ENCODE results near the gene SFN.
A peak's percentile ranks its signal among the peaks of the same experiment; 100 is the strongest.
"Not testable (repeated sequence)": the region's sequence is repeated elsewhere in the genome, so short reads cannot be mapped to it uniquely, and the experiment has no call there.

SFN gene

DNA sequence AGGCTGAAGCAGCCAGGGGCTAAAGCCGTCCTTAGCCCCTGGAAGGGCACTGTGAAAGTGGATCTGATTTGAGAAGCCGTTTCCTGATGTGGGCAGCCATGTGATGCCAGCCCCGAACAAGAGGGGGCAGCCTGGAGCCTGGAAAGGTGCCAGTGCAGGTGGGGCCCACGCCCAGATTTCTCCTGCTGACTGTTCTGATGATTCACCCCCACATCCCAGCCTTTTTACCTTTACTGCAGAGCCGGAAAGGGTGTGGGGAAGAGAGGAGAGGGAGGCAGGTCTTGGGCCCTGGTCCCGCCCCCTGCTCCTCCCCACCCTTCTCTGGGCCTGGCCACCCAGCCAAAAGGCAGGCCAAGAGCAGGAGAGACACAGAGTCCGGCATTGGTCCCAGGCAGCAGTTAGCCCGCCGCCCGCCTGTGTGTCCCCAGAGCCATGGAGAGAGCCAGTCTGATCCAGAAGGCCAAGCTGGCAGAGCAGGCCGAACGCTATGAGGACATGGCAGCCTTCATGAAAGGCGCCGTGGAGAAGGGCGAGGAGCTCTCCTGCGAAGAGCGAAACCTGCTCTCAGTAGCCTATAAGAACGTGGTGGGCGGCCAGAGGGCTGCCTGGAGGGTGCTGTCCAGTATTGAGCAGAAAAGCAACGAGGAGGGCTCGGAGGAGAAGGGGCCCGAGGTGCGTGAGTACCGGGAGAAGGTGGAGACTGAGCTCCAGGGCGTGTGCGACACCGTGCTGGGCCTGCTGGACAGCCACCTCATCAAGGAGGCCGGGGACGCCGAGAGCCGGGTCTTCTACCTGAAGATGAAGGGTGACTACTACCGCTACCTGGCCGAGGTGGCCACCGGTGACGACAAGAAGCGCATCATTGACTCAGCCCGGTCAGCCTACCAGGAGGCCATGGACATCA lies at the start of gene SFN:
SFN (plus strand) TSS at position 369 of the 904 bp plus-strand sequence; CDS start at position 433, 64 bp downstream.
- peak; percentile 92 for DNase-seq (ENCODE audit: low spot score)

DNA sequence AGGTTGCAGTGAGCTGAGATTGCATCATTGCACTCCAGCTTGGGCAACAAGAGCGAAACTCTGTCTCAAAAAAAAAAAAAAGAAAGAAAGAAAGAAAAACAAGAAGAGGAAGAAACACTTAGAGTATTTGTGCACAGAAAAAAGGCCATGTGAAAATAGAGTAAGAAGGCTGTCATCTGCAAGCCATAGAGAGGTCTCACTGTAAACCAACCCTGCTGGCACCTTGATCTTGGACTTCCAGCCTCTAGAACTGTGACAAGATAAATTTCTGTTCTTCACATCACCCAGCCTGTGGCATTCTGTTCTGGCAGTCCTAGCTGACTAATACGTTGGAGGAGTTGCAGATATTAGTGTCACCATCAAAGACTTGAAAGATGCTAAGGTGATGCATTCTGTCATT lies 48.6 kb upstream of the SFN start:
- no peak for DNase-seq (ENCODE audit: low spot score)

DNA sequence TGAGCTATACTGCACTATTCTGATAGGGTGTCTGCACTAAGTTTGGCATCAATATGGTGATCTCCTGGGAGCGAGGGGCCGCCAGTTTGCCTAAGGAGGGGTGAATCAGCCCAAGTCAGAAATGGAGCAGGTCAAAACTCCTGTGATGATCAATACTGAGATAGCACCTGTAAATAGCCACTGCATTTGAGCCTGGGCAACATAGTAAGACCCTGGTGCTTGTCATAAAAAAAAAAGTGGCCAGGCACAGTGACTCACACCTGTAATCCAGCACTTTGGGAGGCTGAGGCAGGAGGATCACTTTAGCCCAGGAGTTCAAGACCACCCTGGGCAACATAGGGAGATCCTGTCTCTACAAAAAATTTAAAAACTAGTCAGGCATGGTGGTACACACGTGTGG lies 48.1 kb upstream of the SFN start:
- no peak for DNase-seq (ENCODE audit: low spot score)

DNA sequence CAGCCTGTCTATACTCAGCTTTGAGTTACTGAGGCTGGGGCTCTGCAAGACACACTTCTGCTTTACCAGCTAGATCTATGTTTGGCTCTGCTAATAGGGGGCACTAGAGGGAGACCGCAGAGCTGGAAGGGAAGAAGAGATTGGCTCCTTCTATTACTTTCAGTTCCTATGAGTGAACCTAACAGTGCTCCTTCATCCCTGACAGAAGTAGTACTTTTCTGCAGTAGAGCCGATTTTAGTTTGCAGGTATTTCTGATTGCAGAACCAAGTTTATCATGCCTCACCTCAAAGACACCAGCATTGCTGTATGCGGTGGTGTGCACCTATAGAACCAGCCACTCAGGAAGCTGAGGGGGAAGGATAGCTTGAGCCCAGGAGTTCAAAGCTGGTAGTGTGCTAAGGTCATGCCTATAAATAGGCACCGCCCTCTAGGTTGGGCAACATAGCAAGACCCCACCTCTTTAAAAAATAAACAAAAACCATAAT lies 42.1 kb upstream of the SFN start:
- DNase-seq (ENCODE audit: low spot score) = no peak

DNA sequence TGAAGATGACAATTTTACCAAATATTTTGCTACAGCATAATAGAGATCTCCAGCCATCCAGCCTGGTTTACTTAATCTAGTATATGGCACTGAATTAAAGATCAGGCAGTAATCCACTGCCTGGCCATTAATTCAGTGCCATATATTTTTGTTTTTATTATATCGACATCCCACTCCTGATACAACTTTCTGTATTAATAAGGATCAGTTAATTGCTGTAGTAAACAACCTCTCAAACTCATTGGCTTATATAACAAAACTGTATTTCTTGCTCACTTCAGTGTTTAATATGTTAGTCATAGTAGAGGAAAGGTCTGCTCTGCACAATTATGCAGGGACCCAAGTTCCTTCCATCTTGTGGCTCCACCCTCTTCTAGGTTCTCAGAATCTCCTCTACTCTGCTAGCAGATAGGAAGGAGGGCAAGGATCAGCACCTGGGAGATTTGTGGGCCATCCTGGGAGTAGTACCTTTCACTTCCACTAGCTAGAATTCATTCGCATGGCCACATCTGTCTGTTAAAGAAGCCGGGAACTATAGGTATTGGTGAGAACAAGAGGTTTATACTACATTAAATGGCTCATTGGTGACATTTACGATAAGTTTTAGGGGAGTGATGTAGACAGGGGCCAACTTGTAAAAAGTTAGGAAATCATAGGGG lies 40.1 kb upstream of the SFN start:
- DNase-seq (ENCODE audit: low spot score) = no peak

DNA sequence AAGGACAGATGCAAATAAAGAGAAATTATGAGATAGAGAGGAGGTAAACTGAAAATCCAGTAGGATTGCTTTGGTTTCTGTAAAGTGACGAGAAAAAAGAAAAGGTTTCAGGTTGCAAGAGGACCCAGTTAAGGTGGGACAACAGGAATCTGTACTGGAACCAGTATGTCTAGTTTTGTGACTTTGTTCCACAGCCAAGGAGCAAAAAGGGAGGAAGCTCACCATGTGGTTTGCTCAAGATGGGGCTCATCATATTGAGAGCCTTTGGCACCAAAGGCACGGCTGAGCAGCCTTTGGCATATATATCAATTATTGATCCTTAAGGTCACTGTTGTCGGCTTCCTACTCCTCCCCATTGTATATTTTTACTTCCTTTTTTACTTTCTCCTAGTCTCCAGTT lies 38.2 kb upstream of the SFN start:
- no peak for DNase-seq (ENCODE audit: low spot score)

DNA sequence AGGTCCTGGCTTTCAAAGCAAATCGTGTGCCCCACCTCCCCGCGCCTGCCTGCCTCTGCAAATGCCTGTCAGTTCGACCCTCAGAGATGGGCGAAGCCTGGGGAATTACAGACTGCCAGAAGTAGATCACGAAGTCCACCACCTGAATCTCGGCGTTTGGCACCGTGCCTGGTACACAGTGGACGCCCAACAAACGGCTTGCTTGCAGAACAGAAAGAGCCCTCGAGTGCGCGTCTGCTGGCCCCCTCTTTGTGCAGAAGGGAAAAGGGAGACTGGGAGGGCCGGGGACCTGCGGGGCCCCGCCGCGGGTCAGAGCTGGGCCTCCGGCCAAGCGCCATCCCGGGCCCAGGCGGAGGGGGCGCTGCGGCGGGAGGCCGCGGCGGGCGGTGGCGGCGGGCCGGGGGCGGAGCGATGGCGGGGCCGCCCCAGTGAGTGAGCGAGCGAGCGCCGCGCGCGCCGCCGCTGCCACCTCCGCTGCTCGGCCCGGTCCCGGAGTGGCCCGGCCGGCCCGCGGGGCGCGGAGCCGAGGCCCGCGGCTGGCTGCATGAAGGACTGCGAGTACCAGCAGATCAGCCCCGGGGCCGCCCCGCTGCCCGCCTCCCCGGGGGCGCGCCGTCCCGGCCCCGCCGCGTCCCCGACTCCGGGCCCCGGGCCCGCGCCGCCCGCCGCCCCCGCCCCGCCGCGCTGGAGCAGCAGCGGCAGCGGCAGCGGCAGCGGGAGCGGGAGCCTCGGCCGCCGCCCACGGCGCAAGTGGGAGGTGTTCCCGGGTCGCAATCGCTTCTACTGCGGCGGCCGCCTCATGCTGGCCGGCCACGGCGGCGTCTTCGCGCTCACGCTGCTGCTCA lies 36.5 kb upstream of the SFN start, which contains the start of gene ZDHHC18:
ZDHHC18 (plus strand) TSS at position 428 of the 845 bp plus-strand sequence; CDS start at position 545, 117 bp downstream.
- DNase-seq (ENCODE audit: low spot score) = peak; percentile 63

DNA sequence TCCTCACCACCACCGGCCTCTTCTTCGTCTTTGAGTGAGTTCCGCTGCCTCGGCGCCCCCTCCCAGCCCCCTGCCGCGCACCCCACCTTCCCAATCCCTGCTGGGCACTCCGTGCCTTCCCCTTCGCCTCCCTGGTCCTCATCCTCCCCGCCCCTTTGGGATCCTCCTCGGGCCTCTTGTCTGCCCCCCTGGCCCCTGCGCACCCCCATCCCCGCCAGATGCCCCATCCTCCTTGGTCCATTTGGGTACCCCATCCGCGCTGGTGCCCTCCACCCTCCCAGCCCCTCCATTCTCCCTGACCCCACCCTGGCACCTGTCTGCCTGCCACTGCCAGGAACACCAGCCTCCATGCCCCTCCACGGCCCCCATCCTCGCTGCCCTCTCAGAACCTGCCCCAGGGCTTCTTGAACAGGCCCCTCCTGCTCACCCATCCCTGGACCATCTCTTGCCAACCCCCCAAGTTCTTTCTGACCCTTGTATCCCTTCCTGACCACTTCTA lies 35.8 kb upstream of the SFN start:
- DNase-seq (ENCODE audit: low spot score) = no peak

DNA sequence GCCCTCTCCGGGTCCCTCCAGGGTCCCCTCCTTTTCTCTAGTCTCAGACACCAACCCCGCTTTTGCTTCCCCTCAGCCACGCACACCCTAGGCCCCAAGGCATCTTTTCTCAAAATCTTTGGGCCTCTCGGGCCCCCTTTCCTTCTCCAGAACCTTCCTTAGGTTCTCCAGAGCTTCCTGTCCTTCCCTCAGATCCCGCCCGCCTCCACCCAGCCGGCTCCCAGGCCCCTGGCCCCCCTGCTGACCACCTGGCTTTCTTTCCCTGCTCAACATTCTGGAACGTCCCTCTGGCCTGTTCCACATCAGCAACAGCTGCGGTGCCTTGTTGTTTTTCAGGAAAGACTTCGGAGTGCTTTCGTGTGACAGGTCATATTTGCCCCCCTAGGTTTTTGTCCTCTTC lies 35.3 kb upstream of the SFN start:
- no peak for DNase-seq (ENCODE audit: low spot score)

DNA sequence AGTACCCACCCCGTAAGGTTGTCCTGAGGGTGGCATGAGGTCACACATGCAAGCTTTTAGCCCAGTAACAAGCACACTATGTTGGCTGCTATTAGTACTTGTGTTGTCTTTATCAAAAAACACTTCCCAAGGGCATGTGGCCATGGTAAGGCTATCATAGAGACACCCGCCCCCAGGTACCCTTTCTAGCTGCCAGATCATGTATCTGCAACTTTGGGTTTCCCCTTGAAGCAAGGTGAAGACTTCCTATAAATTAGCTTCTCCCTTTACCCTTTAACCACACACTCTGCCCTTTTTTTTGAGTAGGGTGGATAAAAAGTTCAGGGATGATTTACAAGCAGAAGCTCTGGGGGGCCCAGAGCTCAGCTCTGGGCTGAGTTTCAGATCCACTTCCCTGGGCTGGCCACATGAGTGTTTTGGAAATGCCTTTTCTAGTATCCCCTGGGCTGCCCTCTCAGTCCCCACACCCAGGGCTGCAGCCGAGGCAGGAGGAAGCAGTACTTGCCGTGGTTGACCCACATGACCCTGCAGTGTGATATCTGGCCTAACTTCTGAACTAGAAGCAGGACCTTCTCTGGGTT lies 34.4 kb upstream of the SFN start:
- no peak for DNase-seq (ENCODE audit: low spot score)

DNA sequence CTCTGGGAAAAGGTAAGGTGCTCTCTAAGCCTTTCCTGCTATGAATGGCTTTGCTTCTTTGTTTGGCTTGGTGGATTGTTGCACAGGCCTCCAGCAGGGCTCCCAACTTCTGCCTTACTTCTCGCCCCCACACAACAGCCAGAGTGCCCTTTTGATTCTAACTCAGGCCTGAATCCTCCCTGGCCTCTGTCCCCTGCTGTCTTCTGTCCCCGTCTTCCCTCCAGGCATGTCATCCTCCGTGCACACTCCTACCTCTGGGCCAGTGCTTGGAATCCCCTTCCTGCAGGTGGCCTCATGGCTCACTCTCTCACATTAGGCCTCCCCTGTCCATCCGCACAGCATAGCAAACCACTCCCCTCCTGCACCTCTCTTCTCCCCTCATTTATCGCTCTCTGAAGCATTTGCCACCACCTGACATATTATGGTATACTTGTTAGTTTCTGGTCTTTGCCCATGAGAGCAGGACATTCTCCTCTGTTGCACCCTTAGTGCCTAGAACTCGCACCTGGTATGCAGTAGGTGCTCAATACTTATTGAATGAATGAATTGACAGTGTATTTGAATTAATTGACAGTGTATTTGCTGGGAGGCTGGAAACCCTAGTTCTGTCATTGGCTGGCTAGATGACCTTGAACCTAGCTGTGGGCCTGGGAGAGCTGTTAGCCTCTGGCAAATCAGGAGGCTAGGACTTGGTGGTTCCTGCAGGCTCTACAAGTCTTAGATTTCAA lies 33.6 kb upstream of the SFN start:
- DNase-seq (ENCODE audit: low spot score) = no peak

DNA sequence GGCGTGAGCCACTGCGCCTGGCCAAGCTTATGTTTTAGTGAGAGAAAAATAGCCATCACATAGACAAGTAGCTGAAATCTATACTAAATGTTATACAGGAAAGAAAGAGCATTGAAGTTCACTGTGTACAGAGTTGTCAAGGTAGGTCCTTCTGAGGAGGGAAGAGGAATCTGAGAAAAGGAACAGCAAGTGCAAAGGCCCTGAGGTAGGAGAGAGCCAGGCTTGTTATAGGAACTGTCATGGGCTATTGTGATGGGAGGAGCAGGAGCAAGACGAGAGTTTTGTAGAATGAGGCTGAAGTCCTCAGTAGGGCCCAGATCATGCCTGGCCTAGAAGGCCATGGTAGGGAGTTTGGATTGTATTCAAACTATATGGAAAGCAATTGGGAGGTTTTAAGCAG lies 31.9 kb upstream of the SFN start:
- DNase-seq (ENCODE audit: low spot score) = no peak

DNA sequence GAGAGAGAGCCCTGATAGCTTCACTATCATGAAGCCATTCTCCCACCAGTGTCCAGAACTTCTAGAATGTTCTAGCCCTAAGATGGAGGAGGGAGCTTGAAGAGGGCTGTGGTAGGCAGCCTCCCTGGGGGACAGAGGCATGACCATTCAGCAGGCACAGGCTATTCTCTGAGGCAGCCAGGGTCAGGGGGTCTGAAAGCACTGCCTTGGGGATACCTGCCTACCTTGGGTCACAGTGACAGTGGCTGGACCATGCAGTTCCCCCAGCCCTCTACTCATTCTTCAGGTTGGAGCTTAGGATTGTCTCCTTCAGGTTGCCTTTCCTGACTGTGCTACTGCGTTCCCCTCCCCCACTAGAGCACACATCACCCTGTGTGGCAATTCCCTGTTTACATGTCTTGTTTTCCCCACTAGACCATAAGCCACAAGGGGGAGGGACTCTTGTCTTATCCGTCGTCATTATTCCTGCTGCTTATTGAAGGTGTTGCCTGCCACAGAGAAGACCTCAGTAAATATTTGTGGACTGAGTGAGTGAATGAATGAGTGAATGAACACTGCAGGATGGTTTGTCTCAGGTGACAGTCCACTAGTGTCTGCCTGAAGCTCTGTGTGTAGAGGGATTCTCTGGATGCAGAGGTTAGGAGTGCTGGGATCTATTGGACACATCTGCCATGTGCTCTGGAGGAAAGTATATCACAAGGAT lies 31.3 kb upstream of the SFN start:
- no peak for DNase-seq (ENCODE audit: low spot score)

DNA sequence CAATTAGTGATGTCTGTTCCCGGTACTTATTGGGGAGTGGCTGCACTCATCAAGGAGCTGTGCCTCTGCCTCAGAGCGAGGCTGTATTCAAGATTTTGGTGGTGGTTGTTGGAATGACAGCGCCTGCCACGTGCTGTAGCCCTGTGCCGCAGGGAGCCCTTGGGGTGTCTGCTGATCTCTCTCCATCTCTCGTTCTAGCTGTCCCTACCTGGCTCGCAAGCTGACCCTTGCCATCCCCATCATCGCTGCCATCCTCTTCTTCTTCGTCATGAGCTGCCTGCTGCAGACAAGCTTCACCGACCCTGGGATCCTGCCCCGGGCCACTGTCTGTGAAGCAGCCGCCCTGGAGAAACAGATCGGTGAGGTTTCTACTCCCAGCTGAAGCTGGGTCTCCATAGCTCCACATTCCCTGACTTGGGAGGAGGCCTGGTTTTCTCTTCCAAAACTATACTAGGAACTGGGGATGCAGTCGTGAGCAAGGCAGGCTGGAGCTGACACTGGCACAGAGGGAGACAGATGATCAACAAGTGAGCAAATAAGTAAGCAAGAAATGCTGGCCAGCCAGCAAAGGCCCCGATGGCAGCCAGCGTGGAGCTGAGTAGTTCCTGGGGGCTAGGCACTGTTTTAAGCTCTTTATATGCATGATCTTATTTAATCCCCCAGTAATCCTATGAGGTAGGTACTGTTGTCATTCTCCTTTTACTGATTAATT lies 30.5 kb upstream of the SFN start:
- DNase-seq (ENCODE audit: low spot score) = no peak

DNA sequence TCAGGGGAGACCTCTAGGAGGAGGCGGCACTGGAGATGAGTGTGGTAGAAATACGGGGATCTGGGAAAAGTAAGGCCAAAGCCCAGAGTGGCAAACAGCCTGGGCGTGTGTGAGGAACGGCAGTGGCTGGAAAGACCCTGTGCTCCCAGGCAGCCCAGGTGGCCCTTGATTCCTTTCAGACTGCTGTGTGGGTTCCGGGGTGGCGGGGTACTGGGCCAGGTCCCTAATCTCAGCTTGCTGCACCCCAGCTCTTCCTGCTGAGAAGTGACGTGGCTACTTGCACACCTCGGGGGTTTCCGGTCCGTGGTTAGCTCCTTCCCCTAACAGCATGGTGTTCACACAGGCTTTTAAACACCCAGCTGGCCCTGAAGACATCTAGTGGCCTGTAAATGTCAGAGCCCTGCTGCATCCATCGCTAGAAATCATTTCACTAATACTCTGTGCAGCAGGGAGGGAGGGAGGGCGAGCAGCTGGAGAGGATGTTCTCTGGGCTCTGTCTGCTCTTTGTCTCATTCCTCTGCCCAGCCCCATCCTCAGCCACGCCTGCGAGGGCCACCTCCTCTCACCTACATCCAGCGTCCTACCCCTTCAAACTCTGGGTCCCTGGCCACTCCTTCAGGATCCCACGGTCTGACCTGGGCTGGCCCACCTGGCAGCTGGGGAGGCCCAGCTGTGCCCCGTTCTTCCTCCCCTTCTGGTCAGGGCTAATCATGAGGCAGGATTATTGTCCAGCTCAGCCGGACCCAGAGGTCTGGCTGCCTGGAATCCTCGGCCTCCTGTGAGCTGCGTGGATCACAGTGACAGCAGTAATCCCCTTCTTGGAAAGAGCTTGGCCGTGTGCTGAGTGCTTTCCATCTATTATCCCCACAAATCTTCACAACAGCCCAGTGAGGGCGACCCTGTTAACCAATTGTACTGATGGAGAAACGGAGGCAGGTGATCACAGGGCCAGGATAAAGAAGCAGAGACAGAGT lies 29.2 kb upstream of the SFN start:
- DNase-seq (ENCODE audit: low spot score) = no peak

DNA sequence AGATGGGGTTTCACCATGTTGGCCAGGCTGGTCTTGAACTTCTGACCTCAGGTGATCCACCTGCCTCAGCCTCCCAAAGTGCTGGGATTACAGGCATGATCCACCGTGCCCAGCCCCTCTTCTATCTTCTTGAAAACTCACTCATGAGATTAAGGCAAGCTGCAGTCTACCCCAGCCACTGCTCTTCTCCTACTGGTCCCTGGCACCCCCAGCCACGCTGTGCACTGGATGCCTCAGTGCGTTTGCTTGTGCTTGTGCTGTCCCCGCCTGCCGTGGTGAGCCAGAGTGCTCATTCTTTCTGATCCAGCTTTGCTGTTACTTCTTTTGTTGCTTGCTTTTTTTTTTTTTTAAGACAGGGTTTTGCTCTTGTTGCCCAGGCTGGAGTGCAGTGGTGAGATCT lies 25.3 kb upstream of the SFN start:
- not testable (repeated sequence) for DNase-seq (ENCODE audit: low spot score)

DNA sequence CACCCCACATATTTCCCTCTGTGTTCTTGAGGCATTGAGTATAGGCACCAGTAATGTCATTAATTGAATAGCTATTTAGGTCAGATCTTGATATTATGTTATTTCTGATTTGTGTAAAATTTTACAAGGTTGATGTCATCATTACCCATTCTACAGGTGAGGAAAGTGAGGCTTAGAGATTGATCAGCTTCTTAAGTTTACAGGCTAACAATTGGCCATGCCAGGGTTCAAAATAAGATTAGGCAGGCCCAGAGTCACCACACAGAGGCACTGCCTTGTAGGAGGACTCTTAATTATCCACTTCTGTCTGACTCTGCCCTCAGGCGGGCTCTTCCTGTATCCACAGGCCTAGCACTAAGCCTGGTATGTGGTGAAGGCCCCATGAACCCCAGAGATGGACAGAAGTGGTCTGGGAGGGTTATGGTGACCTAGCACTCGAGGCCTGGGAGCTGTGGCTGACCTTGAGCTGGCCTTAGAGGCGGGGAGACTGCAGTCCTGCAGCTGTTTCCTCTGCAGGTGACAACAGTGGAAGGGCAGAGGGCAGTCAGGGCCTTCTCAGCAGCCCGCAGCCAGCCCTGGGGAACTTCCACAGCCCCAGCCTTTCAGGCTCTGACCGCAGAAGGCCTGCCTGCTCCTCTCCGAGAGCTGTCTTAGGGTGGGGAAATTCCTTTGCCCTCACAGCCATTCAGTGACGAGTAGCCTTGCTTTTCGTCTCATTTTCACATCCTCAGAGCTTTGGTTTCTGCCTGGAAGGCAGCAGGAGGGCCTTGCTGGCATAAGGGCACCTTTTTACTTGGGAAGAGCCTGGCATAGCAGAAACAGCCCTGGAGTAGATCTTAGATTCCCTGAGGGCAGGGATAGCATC lies 24.2 kb upstream of the SFN start:
- no peak for DNase-seq (ENCODE audit: low spot score)

DNA sequence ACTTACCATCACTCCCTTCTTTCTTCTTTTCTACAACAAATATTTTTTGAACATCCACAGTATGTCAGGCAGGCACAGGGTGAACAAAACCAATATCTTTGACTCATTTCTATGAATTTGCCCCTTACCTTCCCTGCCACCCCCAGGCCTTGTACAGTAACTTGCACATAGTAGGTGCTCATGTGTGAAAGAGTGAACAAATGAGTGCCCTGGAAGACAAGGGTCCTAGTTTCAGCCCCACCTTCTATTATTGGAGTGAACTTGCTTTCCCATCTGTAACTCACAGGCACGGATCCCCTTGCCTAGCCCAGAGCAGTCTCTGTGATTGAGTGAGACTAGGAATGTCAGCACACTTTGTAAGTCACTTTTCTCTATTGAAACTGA lies 23.6 kb upstream of the SFN start:
- DNase-seq (ENCODE audit: low spot score) = no peak
